Effector memory CD4-positive, alpha-beta T cell (primary cell): ENCODE results near the gene MYO5A.

Experiments
- DNase-seq, 3 donors: peaks; one replicate each; pipeline ENCODE4 v3.0.0-alpha.2; 2020
- H3K27ac ChIP-seq: 2 replicates; pipeline ENCODE4 v1.7.0; 2013; ENCODE audit warnings: mild to moderate bottlenecking, low read length, moderate library complexity; ENCODE audit not compliant: insufficient read depth, poor library complexity, severe bottlenecking
- H3K27me3 ChIP-seq: replicated peaks from 2 replicates; pipeline ENCODE4 v1.7.0; 2013; ENCODE audit warnings: mild to moderate bottlenecking, low read length; ENCODE audit not compliant: insufficient read depth, control insufficient read depth, poor library complexity, severe bottlenecking
- H3K36me3 ChIP-seq: 2 replicates; pipeline ENCODE4 v1.7.0; 2013; ENCODE audit warnings: mild to moderate bottlenecking, low read length, moderate library complexity; ENCODE audit not compliant: control insufficient read depth, insufficient read depth
- H3K4me1 ChIP-seq: 2 replicates; pipeline ENCODE4 v1.7.0; 2013; ENCODE audit warnings: low read length, mild to moderate bottlenecking; ENCODE audit not compliant: control insufficient read depth, insufficient read depth, poor library complexity, severe bottlenecking
- H3K4me3 ChIP-seq: 2 replicates; pipeline ENCODE4 v1.7.0; 2013; ENCODE audit warnings: low read length, low read depth, mild to moderate bottlenecking; ENCODE audit not compliant: insufficient read depth, poor library complexity, severe bottlenecking
- H3K9me3 ChIP-seq: 2 replicates; pipeline ENCODE4 v1.7.0; 2013; ENCODE audit warnings: mild to moderate bottlenecking, low read length, moderate library complexity; ENCODE audit not compliant: control insufficient read depth

MYO5A gene

GRCh38 chr15:52308446-52309153 is 220.1 kb downstream of the MYO5A start:
- Histone ChIP-seq H3K27ac (no peak overlapping the region), H3K4me1 (no peaks in the 10 kb centered on the region), H3K4me3 (no peak overlapping the region), H3K27me3 (no peaks in the 10 kb centered on the region), H3K36me3 (peaks cover 23% of the 10 kb centered on the region), H3K9me3 (no peaks in the 10 kb centered on the region)
- DNase-seq = no peak

GRCh38 chr15:52307847-52308246 is 220.8 kb downstream of the MYO5A start:
- H3K27me3 ChIP-seq = no peaks in the 10 kb centered on the region
- no peak overlapping the region for H3K4me3 ChIP-seq
- H3K9me3 ChIP-seq = no peaks in the 10 kb centered on the region
- no peak overlapping the region for H3K27ac ChIP-seq
- no peaks in the 10 kb centered on the region for H3K4me1 ChIP-seq
- H3K36me3 ChIP-seq = peaks cover 15% of the 10 kb centered on the region
- no peak for DNase-seq

- Histone ChIP-seq H3K9me3 (no peaks in the 10 kb centered on the region), H3K27ac (no peak overlapping the region)
- DNase-seq = no peak
Observed at GRCh38 chr15:52306270-52306669, 222.4 kb downstream of the MYO5A start.

GRCh38 chr15:52303093-52303772 is 225.4 kb downstream of the MYO5A start:
- H3K27me3 ChIP-seq = no peaks in the 10 kb centered on the region
- no peaks in the 10 kb centered on the region for H3K36me3 ChIP-seq
- H3K4me1 ChIP-seq = no peaks in the 10 kb centered on the region
- H3K9me3 ChIP-seq = no peaks in the 10 kb centered on the region
- no peak overlapping the region for H3K4me3 ChIP-seq
- H3K27ac ChIP-seq = no peak overlapping the region
- no peak for DNase-seq

More at GRCh38 chr15:52306270-52306669, 222.4 kb downstream of the MYO5A start:
- Histone ChIP-seq H3K36me3 (peaks cover 5% of the 10 kb centered on the region), H3K4me1 (no peaks in the 10 kb centered on the region), H3K4me3 (no peak overlapping the region), H3K27me3 (no peaks in the 10 kb centered on the region)

- H3K4me3 ChIP-seq = no peak overlapping the region
- no peaks in the 10 kb centered on the region for H3K4me1 ChIP-seq
- H3K36me3 ChIP-seq = no peaks in the 10 kb centered on the region
- no peak overlapping the region for H3K27ac ChIP-seq
- no peaks in the 10 kb centered on the region for H3K27me3 ChIP-seq
- DNase-seq = no peak
- no peaks in the 10 kb centered on the region for H3K9me3 ChIP-seq
Observed at GRCh38 chr15:52301265-52301847, 227.3 kb downstream of the MYO5A start.

GRCh38 chr15:52295421-52296001 is 233.2 kb downstream of the MYO5A start, which contains the start of gene MYO5C:
Gene MYO5C (minus strand): TSS chr15:52295804. CDS start chr15:52295636, 168 bp downstream.
- H3K27ac ChIP-seq = no peak within 1 kb of the TSS
- peaks cover 8% of the 10 kb centered on the region for H3K27me3 ChIP-seq
- H3K9me3 ChIP-seq = no peaks in the 10 kb centered on the region
- peak within 1 kb of the TSS; percentile 48 for H3K4me3 ChIP-seq
- no peak for DNase-seq
- H3K36me3 ChIP-seq = no peaks in the 10 kb centered on the region
- peaks cover 6% of the 10 kb centered on the region for H3K4me1 ChIP-seq

GRCh38 chr15:52294881-52295420 is 233.7 kb downstream of the MYO5A start:
- H3K27ac ChIP-seq = no peak overlapping the region
- DNase-seq = no peak
- H3K4me1 ChIP-seq = peaks cover 6% of the 10 kb centered on the region
- H3K36me3 ChIP-seq = no peaks in the 10 kb centered on the region
- H3K27me3 ChIP-seq = peaks cover 8% of the 10 kb centered on the region
- no peak overlapping the region for H3K4me3 ChIP-seq
- H3K9me3 ChIP-seq = no peaks in the 10 kb centered on the region

- H3K27ac ChIP-seq = no peak overlapping the region
- no peak overlapping the region for H3K4me3 ChIP-seq
- peaks cover 8% of the 10 kb centered on the region for H3K27me3 ChIP-seq
- H3K4me1 ChIP-seq = peaks cover 6% of the 10 kb centered on the region
- H3K36me3 ChIP-seq = no peaks in the 10 kb centered on the region
- no peak for DNase-seq
- H3K9me3 ChIP-seq = no peaks in the 10 kb centered on the region
Observed at GRCh38 chr15:52292780-52293392, 235.8 kb downstream of the MYO5A start.

GRCh38 chr15:52291204-52291603 is 237.5 kb downstream of the MYO5A start:
- DNase-seq = no peak
- H3K4me1 ChIP-seq = peaks cover 6% of the 10 kb centered on the region
- peaks cover 8% of the 10 kb centered on the region for H3K27me3 ChIP-seq
- H3K27ac ChIP-seq = no peak overlapping the region
- H3K4me3 ChIP-seq = no peak overlapping the region
- no peaks in the 10 kb centered on the region for H3K9me3 ChIP-seq
- H3K36me3 ChIP-seq = no peaks in the 10 kb centered on the region
